GM18951 (cell line): ENCODE results near the gene SLC26A11.
"Not testable (repeated sequence)": the region's sequence is repeated elsewhere in the genome, so short reads cannot be mapped to it uniquely, and the experiment has no call there.

ENCODE experiments used
- POLR2A ChIP-seq: IDR thresholded peaks from 4 replicates; pipeline ENCODE4 v1.6.1; 2011; ENCODE audit warnings: mild to moderate bottlenecking; ENCODE audit not compliant: insufficient read length, insufficient read depth; ENCODE audit errors: extremely low read depth
- in situ Hi-C: fragments of 300-500 bp; cut with MboI; formaldehyde crosslinking; loops from one replicate; pipeline ENCODE4 v1.12.0; 2022; ENCODE audit warnings: low sequenced_read_pairs, mixed read lengths, inconsistent platforms; ENCODE audit not compliant: unreplicated experiment

SLC26A11 gene

GRCh38 chr17:80187090-80187489 is 33.1 kb upstream of the SLC26A11 start:
- TF ChIP-seq POLR2A = no peak
- in situ Hi-C loops = no loop called here

GRCh38 chr17:80187515-80187941 is 32.7 kb upstream of the SLC26A11 start:
- no peak for TF ChIP-seq POLR2A

GRCh38 chr17:80189611-80190010 is 30.6 kb upstream of the SLC26A11 start:
- TF ChIP-seq POLR2A = no peak
- in situ Hi-C loops = no loop called here

More at GRCh38 chr17:80187515-80187941, 32.7 kb upstream of the SLC26A11 start:
- in situ Hi-C loops = no loop called here

- no peak for TF ChIP-seq POLR2A
- in situ Hi-C loops = no loop called here
These were observed 29.5 kb upstream of the SLC26A11 start for GRCh38 chr17:80190716-80191115.

GRCh38 chr17:80191192-80191591 is 29.0 kb upstream of the SLC26A11 start:
- in situ Hi-C loops = no loop called here
- no peak for TF ChIP-seq POLR2A

- no peak for TF ChIP-seq POLR2A
- in situ Hi-C loops = no loop called here
These were observed 28.2 kb upstream of the SLC26A11 start for GRCh38 chr17:80191865-80192661.

- TF ChIP-seq POLR2A = no peak
- in situ Hi-C loops = no loop called here
These were observed 25.1 kb upstream of the SLC26A11 start for GRCh38 chr17:80195141-80195540.

GRCh38 chr17:80195671-80196529 is 24.3 kb upstream of the SLC26A11 start:
- no peak for TF ChIP-seq POLR2A
- in situ Hi-C loops = no loop called here

- in situ Hi-C loops = no loop called here
- TF ChIP-seq POLR2A = no peak
These were observed 23.6 kb upstream of the SLC26A11 start for GRCh38 chr17:80196652-80197051.

GRCh38 chr17:80198144-80198661 is 22.0 kb upstream of the SLC26A11 start:
- in situ Hi-C loops = no loop called here

GRCh38 chr17:80199295-80199694 is 20.9 kb upstream of the SLC26A11 start:
- in situ Hi-C loops = not testable (repeated sequence)

More at GRCh38 chr17:80198144-80198661, 22.0 kb upstream of the SLC26A11 start:
- no peak for TF ChIP-seq POLR2A

GRCh38 chr17:80201446-80201845 is 18.8 kb upstream of the SLC26A11 start:
- in situ Hi-C loops = no loop called here

GRCh38 chr17:80202197-80202596 is 18.0 kb upstream of the SLC26A11 start:
- in situ Hi-C loops = no loop called here
- TF ChIP-seq POLR2A = no peak

More at GRCh38 chr17:80201446-80201845, 18.8 kb upstream of the SLC26A11 start:
- no peak for TF ChIP-seq POLR2A
